SK-N-SH (cell line): ENCODE results near the gene CD2. TPM values are rescaled to one million over a fixed set of nuclear protein-coding genes. Genes with fewer than 3 reads are reported as not detected.

Experiments
- CTCF ChIA-PET: fragments of 300-600, 350-600 bp; formaldehyde crosslinking; extraction: SDS; loops from one replicate; lab custom pipeline; 2021; lab: Yijun Ruan, JAX
- POLR2A ChIA-PET: fragments of 350-600 bp; sonication (Branson Sonifier 250); formaldehyde crosslinking; extraction: SDS; loops from one replicate; lab custom pipeline; 2020; ENCODE audit warnings: antibody characterized with exemption, inconsistent platforms; lab: Yijun Ruan, JAX
- DNase-seq: peaks from one replicate; pipeline ENCODE4 v3.0.0; 2012
- H2AFZ ChIP-seq: fragments of 200-600 bp; sonication (generic); 2 replicates; pipeline ENCODE4 v1.8.1; 2016; ENCODE audit warnings: antibody characterized with exemption, mild to moderate bottlenecking, low read depth
- H3F3A ChIP-seq: fragments of 200-600 bp; sonication (generic); replicated peaks from 2 replicates; pipeline ENCODE3; 2016; ENCODE audit warnings: antibody characterized with exemption, mild to moderate bottlenecking; ENCODE audit not compliant: insufficient read depth
- H3K27ac ChIP-seq, 2 experiments: fragments of 200-500 bp in 1 of 2; fragments of 200-600 bp in 1 of 2; sonication (Bioruptor generic) in 1 of 2; sonication (generic), shearing (Covaris generic) in 1 of 2; 2 replicates each; pipeline versions ENCODE4 v1.5.1 to v1.6.1; 2014 to 2016; ENCODE audit warnings: low read depth in 2 of 2, inconsistent platforms in 1 of 2, low read length in 1 of 2, mild to moderate bottlenecking in 1 of 2, mixed read lengths in 1 of 2
- H3K27me3 ChIP-seq: fragments of 200-600 bp; sonication (generic), shearing (Covaris generic); 2 replicates; pipeline ENCODE4 v1.6.1; 2016; ENCODE audit warnings: mixed run types; ENCODE audit not compliant: insufficient read depth
- H3K36me3 ChIP-seq, 2 experiments: fragments of 200-500 bp in 1 of 2; fragments of 200-600 bp in 1 of 2; sonication (Bioruptor generic) in 1 of 2; sonication (generic) in 1 of 2; replicated peaks in 1 of 2; 2 replicates each; pipeline versions ENCODE3 to v1.5.1; 2014 to 2016; ENCODE audit warnings: low read length in 1 of 2, mild to moderate bottlenecking in 1 of 2; ENCODE audit not compliant: insufficient read depth in 2 of 2, control insufficient read depth in 1 of 2
- H3K4me1 ChIP-seq, 2 experiments: fragments of 200-500 bp in 1 of 2; fragments of 200-600 bp in 1 of 2; sonication (Bioruptor generic) in 1 of 2; sonication (generic), shearing (Covaris generic) in 1 of 2; 2 replicates each; pipeline versions ENCODE4 v1.5.1 to v1.6.1; 2014 to 2016; ENCODE audit warnings: low read depth in 1 of 2, low read length in 1 of 2, mixed run types in 1 of 2; ENCODE audit not compliant: insufficient read depth in 2 of 2, control insufficient read depth in 1 of 2
- H3K4me2 ChIP-seq: fragments of 200-600 bp; sonication (generic), shearing (Covaris generic); 2 replicates; pipeline ENCODE4 v1.6.1; 2017; ENCODE audit warnings: mixed run types
- H3K4me3 ChIP-seq, 2 experiments: fragments of 200-500 bp in 1 of 2; fragments of 200-600 bp in 1 of 2; sonication (Bioruptor generic) in 1 of 2; sonication (generic), shearing (Covaris generic) in 1 of 2; 2 replicates each; pipeline versions ENCODE4 v1.5.1 to v1.8.1; 2014 to 2016; ENCODE audit warnings: low read depth in 2 of 2, inconsistent platforms in 1 of 2, low read length in 1 of 2, mild to moderate bottlenecking in 1 of 2, mixed read lengths in 1 of 2, moderate library complexity in 1 of 2
- H3K79me2 ChIP-seq: fragments of 200-600 bp; sonication (generic); 2 replicates; pipeline ENCODE4 v1.8.1; 2017; ENCODE audit warnings: mild to moderate bottlenecking; ENCODE audit not compliant: insufficient read depth
- H3K9ac ChIP-seq: fragments of 200-600 bp; sonication (generic); 2 replicates; pipeline ENCODE4 v1.6.1; 2017; ENCODE audit warnings: mixed run types
- H3K9me2 ChIP-seq: fragments of 200-600 bp; sonication (generic); 2 replicates; pipeline ENCODE4 v1.6.1; 2017; ENCODE audit warnings: mixed run types
- H3K9me3 ChIP-seq: fragments of 200-600 bp; sonication (generic); 2 replicates; pipeline ENCODE4 v1.6.1; 2017; ENCODE audit warnings: mixed run types, mild to moderate bottlenecking, moderate library complexity
- H4K20me1 ChIP-seq: fragments of 200-600 bp; sonication (generic); 2 replicates; pipeline ENCODE4 v1.6.1; 2017; ENCODE audit warnings: mild to moderate bottlenecking, mixed run types; ENCODE audit not compliant: insufficient read depth
- EP300 ChIP-seq, 2 experiments: IDR thresholded peaks; 2 replicates each; pipeline versions ENCODE4 v1.4.0 to v1.6.1; 2012; ENCODE audit warnings: borderline replicate concordance in 1 of 2, low read depth in 1 of 2, low read length in 1 of 2
- FOXJ3 ChIP-seq: sonication (generic); formaldehyde crosslinking; IDR thresholded peaks from 2 replicates; pipeline ENCODE4 v1.5.1; 2020; ENCODE audit warnings: mild to moderate bottlenecking, missing genetic modification reagents
- MXI1 ChIP-seq: IDR thresholded peaks from 2 replicates; pipeline ENCODE4 v1.6.1; 2012; ENCODE audit warnings: mild to moderate bottlenecking, low read depth, low read length, improper control_type of control experiment
- POLR2AphosphoS5 ChIP-seq: IDR thresholded peaks from 2 replicates; pipeline ENCODE4 v1.6.1; 2012; ENCODE audit warnings: low read depth, low read length
- RFX5 ChIP-seq: IDR thresholded peaks from 2 replicates; pipeline ENCODE4 v1.6.1; 2012; ENCODE audit warnings: mild to moderate bottlenecking, improper control_type of control experiment, low read length
- TAF1 ChIP-seq: IDR thresholded peaks from 2 replicates; pipeline ENCODE4 v1.6.1; 2012; ENCODE audit warnings: low read depth, mild to moderate bottlenecking, low read length, moderate library complexity, borderline replicate concordance
- TEAD4 ChIP-seq: IDR thresholded peaks from 2 replicates; pipeline ENCODE4 v1.4.0; 2012; ENCODE audit warnings: mild to moderate bottlenecking, borderline replicate concordance; ENCODE audit not compliant: insufficient read depth
- YY1 ChIP-seq: IDR thresholded peaks from 2 replicates; pipeline ENCODE4 v1.4.0; 2012; ENCODE audit warnings: low read depth, mild to moderate bottlenecking
- ZBTB33 ChIP-seq: IDR thresholded peaks from 2 replicates; pipeline ENCODE4 v1.4.0; 2012; ENCODE audit warnings: low read depth, borderline replicate concordance
- WGBS: methylation state at CpG from one replicate; pipeline ENCODE4 v1.1.6; 2017; ENCODE audit warnings: low lambda C conversion rate; 5-methylcytosine and 5-hydroxymethylcytosine counted together
- polyA plus RNA-seq, 3 experiments: library from polyadenylated mRNA; depleted of rRNA; stranded (reverse); fragments of >200 nt; gene quantifications; 2 replicates each; pipeline ENCODE4 v1.2.3, GENCODE V29; 2012

Gene CD2
- polyA plus RNA-seq, 1 of the 3 experiments (the other 2 are of a cell fraction) = not detected

- Histone ChIP-seq H3K4me3 (no peak overlapping the region), H3K4me1 (peaks cover 0 to under 1% of the 10 kb centered on the region in 2 experiments; a peak in 1 of 4 replicates), H3K36me3 (no peaks in the 10 kb centered on the region), H3K9ac (no peak overlapping the region), H3K27ac (no peak overlapping the region), H3K27me3 (no peaks in the 10 kb centered on the region), H2AFZ (no peak overlapping the region), H3K9me2 (no peaks in the 10 kb centered on the region), H4K20me1 (no peaks in the 10 kb centered on the region), H3K79me2 (no peaks in the 10 kb centered on the region), H3K9me3 (peaks cover 4% of the 10 kb centered on the region; the same call in 1 of the 2 replicates), H3K4me2 (no peak overlapping the region), H3F3A (no peaks in the 10 kb centered on the region)
- ChIA-PET CTCF (no interaction called here), POLR2A (no interaction called here)
- TF ChIP-seq POLR2AphosphoS5 = no peak
- no peak for DNase-seq
- 80% methylated on average over 1 of the region's 1 CpG for WGBS
Measured at GRCh38 chr1:116811321-116811720, 57.1 kb downstream of the CD2 start.

GRCh38 chr1:116814926-116815723 is 60.9 kb downstream of the CD2 start:
- peaks cover 4% of the 10 kb centered on the region; the same call in 1 of the 2 replicates for H3K9me3 ChIP-seq
- POLR2A ChIA-PET = no interaction called here

More at GRCh38 chr1:116814926-116815723, 60.9 kb downstream of the CD2 start:
- DNase-seq = no peak
- Histone ChIP-seq H3K36me3 (no peaks in the 10 kb centered on the region), H3K4me1 (peaks cover 0 to 4% of the 10 kb centered on the region in 2 experiments; a peak in 1 of 4 replicates), H3K79me2 (no peaks in the 10 kb centered on the region), H3K9ac (no peak overlapping the region), H3K27ac (no peak overlapping the region), H3K4me2 (no peak overlapping the region), H3K4me3 (no peak overlapping the region), H3K9me2 (no peaks in the 10 kb centered on the region), H4K20me1 (no peaks in the 10 kb centered on the region), H3K27me3 (no peaks in the 10 kb centered on the region), H3F3A (no peaks in the 10 kb centered on the region), H2AFZ (no peak overlapping the region)
- WGBS = 67% methylated on average over 4 of the region's 4 CpGs
- no peak for TF ChIP-seq RFX5
- no peak for TF ChIP-seq YY1
- TF ChIP-seq MXI1 = no peak
- no peak for TF ChIP-seq TEAD4
- no peak for TF ChIP-seq TAF1
- no peak for TF ChIP-seq ZBTB33
- no peak for TF ChIP-seq FOXJ3
- no peak for TF ChIP-seq EP300 (IDR thresholded peaks at IDR 0.05; ENCODE audit: borderline replicate concordance in 1 of 2, low read depth in 1 of 2, low read length in 1 of 2)
- CTCF ChIA-PET = interaction anchor here (1.1 kb wide), 1 partner anchor 8 kb away, joined by 3 read pairs; no protein-coding TSS in a partner anchor
